Endodermal cell (in vitro differentiated cells): ENCODE measurements around the gene EIF4E2. TPM values are rescaled to one million over a fixed set of nuclear protein-coding genes. Genes with fewer than 3 reads are reported as not detected.

Experiments used
- DNase-seq: peaks from one replicate; pipeline ENCODE4 v3.0.0-alpha.2; 2017
- H3K27ac ChIP-seq: 2 replicates; pipeline ENCODE4 v1.5.1; 2013; ENCODE audit warnings: mild to moderate bottlenecking, low read depth, low read length, moderate library complexity
- H3K27me3 ChIP-seq: 2 replicates; pipeline ENCODE4 v1.6.1; 2013; ENCODE audit warnings: mild to moderate bottlenecking, low read length, moderate library complexity; ENCODE audit not compliant: insufficient read depth, control insufficient read depth, poor library complexity, severe bottlenecking
- H3K36me3 ChIP-seq: 2 replicates; pipeline ENCODE4 v1.7.0; 2013; ENCODE audit warnings: mild to moderate bottlenecking, low read length, moderate library complexity; ENCODE audit not compliant: control insufficient read depth, insufficient read depth
- H3K4me1 ChIP-seq: one replicate; pipeline ENCODE4 v1.7.0; 2013; ENCODE audit warnings: low read length; ENCODE audit not compliant: control insufficient read depth, insufficient read depth
- H3K4me3 ChIP-seq: 2 replicates; pipeline ENCODE4 v1.5.1; 2013; ENCODE audit warnings: mild to moderate bottlenecking, low read length, moderate library complexity
- H3K9ac ChIP-seq: 2 replicates; pipeline ENCODE4 v1.6.1; 2013; ENCODE audit warnings: mild to moderate bottlenecking, low read length, moderate library complexity; ENCODE audit not compliant: poor library complexity, severe bottlenecking; ENCODE audit errors: extremely low read depth
- H3K9me3 ChIP-seq: 2 replicates; pipeline ENCODE4 v1.6.1; 2013; ENCODE audit warnings: mild to moderate bottlenecking, low read length, moderate library complexity; ENCODE audit not compliant: control insufficient read depth
- H3K27ac Mint-ChIP-seq: 2 replicates; pipeline ENCODE4 v1.8.0; 2020; ENCODE audit warnings: mixed read lengths
- H3K27me3 Mint-ChIP-seq: 2 replicates; pipeline ENCODE4 v1.8.0; 2021; ENCODE audit warnings: mild to moderate bottlenecking, mixed read lengths; ENCODE audit not compliant: insufficient read depth
- H3K36me3 Mint-ChIP-seq: 2 replicates; pipeline ENCODE4 v1.8.0; 2020; ENCODE audit warnings: low read depth, mixed read lengths
- H3K4me1 Mint-ChIP-seq: 2 replicates; pipeline ENCODE4 v1.8.0; 2020; ENCODE audit warnings: mixed read lengths
- H3K4me3 Mint-ChIP-seq: 2 replicates; pipeline ENCODE4 v1.8.0; 2020; ENCODE audit warnings: mild to moderate bottlenecking, moderate library complexity, mixed read lengths
- H3K9me3 Mint-ChIP-seq: 2 replicates; pipeline ENCODE4 v1.8.0; 2020; ENCODE audit warnings: mild to moderate bottlenecking, mixed read lengths
- CTCF ChIP-seq: fragments of 200-600 bp; sonication (generic); conservative IDR thresholded peaks from 2 replicates; pipeline ENCODE4 v1.5.0; 2021; ENCODE audit warnings: antibody characterized with exemption, mild to moderate bottlenecking
- WGBS, 2 experiments: methylation state at CpG; one replicate each; pipeline versions ENCODE4 v1.1.5 to v1.1.7; 2013; ENCODE audit warnings: missing lambda C conversion rate in 2 of 2, mixed read lengths in 1 of 2; ENCODE audit not compliant: insufficient coverage in 1 of 2, insufficient read length in 1 of 2; 5-methylcytosine and 5-hydroxymethylcytosine counted together
- total RNA-seq, 2 donors: library from RNA; stranded (reverse); fragmentation: NEBNext Ultra II Directional in 1 of 2; extraction: Animal tissue kit (Norgen Biotek cat#: 25700) in 1 of 2; gene quantifications; 2 replicates in 1 of 2; 3 replicates in 1 of 2; pipeline ENCODE4 v1.2.1, GENCODE V29; 2021

The EIF4E2 gene
- total RNA-seq, 2 donors from 2014 or later, result 105 to 116 TPM

DNA sequence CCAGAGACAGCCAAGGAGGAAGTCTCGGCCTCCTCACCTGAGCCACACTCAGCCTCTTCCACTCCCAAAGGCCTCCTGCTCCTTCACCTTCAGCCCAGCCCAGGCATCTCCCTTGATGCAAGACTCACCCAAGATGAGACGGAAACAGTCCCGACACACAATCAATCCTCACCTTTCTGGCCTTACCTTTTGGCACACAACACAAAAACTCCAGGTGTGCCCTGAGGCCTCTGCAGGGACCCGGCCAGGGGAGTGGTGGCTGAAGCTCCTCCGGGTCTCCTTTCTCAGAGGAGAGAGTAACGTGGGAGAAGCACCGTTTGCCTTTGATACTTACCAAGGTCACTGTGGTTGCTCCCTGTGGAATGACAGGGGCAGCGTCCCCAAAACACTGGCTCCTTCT is 59.1 kb downstream of the EIF4E2 start:
- peaks cover 3% of the 10 kb centered on the region for H3K27me3 Mint-ChIP-seq
- H3K4me1 Mint-ChIP-seq, result no peaks in the 10 kb centered on the region
- no peaks in the 10 kb centered on the region for H3K36me3 Mint-ChIP-seq
- no peak for TF ChIP-seq CTCF
- Histone ChIP-seq H3K9ac (no peak overlapping the region), H3K9me3 (no peaks in the 10 kb centered on the region), H3K4me3 (no peak overlapping the region), H3K27me3 (no peaks in the 10 kb centered on the region), H3K36me3 (no peaks in the 10 kb centered on the region), H3K27ac (no peak overlapping the region), H3K4me1 (no peaks in the 10 kb centered on the region)
- no peak for DNase-seq
- WGBS, 2 experiments, result 83 to 89% methylated on average over 1 to 8 of the region's 8 CpGs
- no peak overlapping the region for H3K4me3 Mint-ChIP-seq
- no peaks in the 10 kb centered on the region for H3K9me3 Mint-ChIP-seq
- no peak overlapping the region for H3K27ac Mint-ChIP-seq

GRCh38 chr2:232610081-232610480 is 59.6 kb downstream of the EIF4E2 start:
- Histone ChIP-seq H3K36me3 (no peaks in the 10 kb centered on the region), H3K27ac (no peak overlapping the region), H3K4me3 (no peak overlapping the region), H3K4me1 (no peaks in the 10 kb centered on the region), H3K9me3 (no peaks in the 10 kb centered on the region), H3K9ac (no peak overlapping the region), H3K27me3 (no peaks in the 10 kb centered on the region)
- no peak for DNase-seq
- WGBS, 2 experiments, result 84 to 85% methylated on average over 2 to 3 of the region's 3 CpGs
- Mint-ChIP-seq H3K27ac (no peak overlapping the region), H3K36me3 (no peaks in the 10 kb centered on the region), H3K4me1 (no peaks in the 10 kb centered on the region), H3K4me3 (no peak overlapping the region), H3K27me3 (peaks cover 3% of the 10 kb centered on the region), H3K9me3 (no peaks in the 10 kb centered on the region)
- TF ChIP-seq CTCF, result no peak

DNA sequence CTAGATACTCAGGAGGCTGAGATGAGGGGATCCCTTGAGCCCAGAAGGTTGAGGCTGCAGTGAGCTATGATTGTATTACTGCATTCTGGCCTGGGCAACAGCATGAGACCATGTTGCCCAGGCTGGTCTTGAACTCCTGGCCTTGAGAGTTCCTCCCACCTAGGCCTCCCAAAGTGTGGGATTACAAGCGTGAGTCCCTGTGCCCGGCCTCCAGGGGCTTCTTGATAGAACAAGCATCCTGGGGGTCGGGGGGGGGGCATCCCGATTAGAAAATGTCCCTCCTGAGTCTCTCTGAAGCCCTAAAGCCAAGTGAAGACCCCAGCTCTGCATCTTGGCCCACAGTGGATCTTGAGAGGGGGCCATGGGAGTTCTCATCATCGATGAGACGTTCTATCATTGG is 60.6 kb downstream of the EIF4E2 start:
- Mint-ChIP-seq H3K4me1 (no peaks in the 10 kb centered on the region), H3K36me3 (no peaks in the 10 kb centered on the region), H3K4me3 (no peak overlapping the region), H3K9me3 (no peaks in the 10 kb centered on the region), H3K27me3 (peaks cover 3% of the 10 kb centered on the region), H3K27ac (no peak overlapping the region)
- no peaks in the 10 kb centered on the region for H3K36me3 ChIP-seq
- DNase-seq, result no peak
- H3K4me1 ChIP-seq, result no peaks in the 10 kb centered on the region
- H3K9ac ChIP-seq, result no peak overlapping the region
- H3K9me3 ChIP-seq, result no peaks in the 10 kb centered on the region
- H3K27me3 ChIP-seq, result no peaks in the 10 kb centered on the region
- 82 to 89% methylated on average over 5 to 6 of the region's 6 CpGs for WGBS, 2 experiments
- H3K27ac ChIP-seq, result no peak overlapping the region
- no peak for TF ChIP-seq CTCF
- no peak overlapping the region for H3K4me3 ChIP-seq
